GM12878 (cell line): ENCODE results near the gene AOPEP. TPM values are rescaled to one million over a fixed set of nuclear protein-coding genes. Genes with fewer than 3 reads are reported as not detected.

Experiments
- ATF2 ChIP-seq: IDR thresholded peaks from 2 replicates; pipeline ENCODE4 v1.6.1; 2012; ENCODE audit warnings: low read length, inconsistent platforms
- ATF3 ChIP-seq: IDR thresholded peaks from 2 replicates; pipeline ENCODE4 v1.6.1; 2011; ENCODE audit warnings: low read depth, mild to moderate bottlenecking, low read length, moderate library complexity, borderline replicate concordance; ENCODE audit errors: extremely low read depth
- BACH1 ChIP-seq: fragments of 450-650 bp; IDR thresholded peaks from 2 replicates; pipeline ENCODE4 v1.6.1; 2017; ENCODE audit warnings: mild to moderate bottlenecking, borderline replicate concordance
- CHD2 ChIP-seq: IDR thresholded peaks from 2 replicates; pipeline ENCODE4 v1.6.1; 2011; ENCODE audit warnings: low read depth, low read length, improper control_type of control experiment, borderline replicate concordance
- CHD4 ChIP-seq: fragments of 200-600 bp; sonication (generic); IDR thresholded peaks from 2 replicates; pipeline ENCODE4 v1.6.1; 2016; ENCODE audit warnings: mild to moderate bottlenecking
- EP300 ChIP-seq, 2 experiments: fragments of 150-350 bp in 1 of 2; IDR thresholded peaks; 2 replicates each; pipeline ENCODE4 v1.6.1; 2011 to 2012; ENCODE audit warnings: low read depth in 2 of 2, low read length in 2 of 2, borderline replicate concordance in 1 of 2, improper control_type of control experiment in 1 of 2, inconsistent platforms in 1 of 2; ENCODE audit not compliant: control insufficient read depth in 1 of 2
- FOXK2 ChIP-seq: fragments of 450-650 bp; IDR thresholded peaks from 2 replicates; pipeline ENCODE4 v1.6.1; 2017; ENCODE audit warnings: mild to moderate bottlenecking, moderate library complexity
- FOXM1 ChIP-seq: IDR thresholded peaks from 2 replicates; pipeline ENCODE4 v1.6.1; 2012; ENCODE audit warnings: low read depth, mild to moderate bottlenecking, inconsistent platforms, low read length, moderate library complexity
- NBN ChIP-seq: fragments of 450-650 bp; IDR thresholded peaks from 2 replicates; pipeline ENCODE4 v1.6.1; 2016
- NFYB ChIP-seq: IDR thresholded peaks from 2 replicates; pipeline ENCODE4 v1.6.1; 2011; ENCODE audit warnings: low read depth, mild to moderate bottlenecking, low read length, improper control_type of control experiment, moderate library complexity; ENCODE audit not compliant: insufficient read depth
- RB1 ChIP-seq: fragments of 450-650 bp; formaldehyde crosslinking; IDR thresholded peaks from 2 replicates; pipeline ENCODE4 v1.6.1; 2017; ENCODE audit warnings: mild to moderate bottlenecking, borderline replicate concordance
- RBBP5 ChIP-seq: fragments of 200-600 bp; sonication (generic); conservative IDR thresholded peaks from 2 replicates; pipeline ENCODE4 v1.6.1; 2016
- SMARCA5 ChIP-seq: fragments of 450-650 bp; IDR thresholded peaks from 2 replicates; pipeline ENCODE4 v1.6.1; 2017; ENCODE audit warnings: mild to moderate bottlenecking
- ZNF207 ChIP-seq: fragments of 450-650 bp; IDR thresholded peaks from 2 replicates; pipeline ENCODE4 v1.6.1; 2014; ENCODE audit warnings: antibody characterized with exemption, mild to moderate bottlenecking, borderline replicate concordance
- ZNF622 ChIP-seq: fragments of 450-650 bp; IDR thresholded peaks from 2 replicates; pipeline ENCODE4 v1.6.1; 2017; ENCODE audit warnings: mild to moderate bottlenecking, inconsistent platforms
- polyA plus RNA-seq, 11 experiments: library from polyadenylated mRNA; depleted of rRNA in 4 of 11; unstranded in 6 of 11; stranded (reverse) in 5 of 11; fragments of >200 nt; fragmentation: Nextera tagmentation in 4 of 11; fragmentation: Illumina TruSeq in 1 of 11; extraction: Ambion mirVana in 4 of 11; extraction: Trizol in 1 of 11; gene quantifications; 1 replicate in 1 of 11; 2 replicates in 10 of 11; pipeline versions ENCODE4 v1.2.1 to v1.2.3, GENCODE V29; 2011 to 2016; ENCODE audit warnings: inconsistent platforms in 2 of 11, missing spikeins in 2 of 11, low read depth in 1 of 11
- total RNA-seq, 4 experiments: library from RNA; depleted of rRNA in 3 of 4; stranded (reverse); fragments of >200 nt in 3 of 4; fragmentation: Illumina TruSeq in 1 of 4; extraction: Trizol in 1 of 4; gene quantifications; 2 replicates each; pipeline versions ENCODE4 v1.2.1 to v1.2.3, GENCODE V29; 2013 to 2021
- TF ChIP-seq, protein P1 (sequence below): fragments of 450-650 bp; IDR thresholded peaks from 2 replicates; pipeline ENCODE4 v1.6.1; 2017; ENCODE audit warnings: mild to moderate bottlenecking, moderate library complexity
- TF ChIP-seq, protein P2 (sequence below): IDR thresholded peaks from 2 replicates; pipeline ENCODE4 v1.6.1; 2012; ENCODE audit warnings: low read depth, low read length, improper control_type of control experiment
- TF ChIP-seq, protein P3 (sequence below): IDR thresholded peaks from 2 replicates; pipeline ENCODE4 v1.6.1; 2011; ENCODE audit warnings: mild to moderate bottlenecking, low read depth, low read length, moderate library complexity; ENCODE audit not compliant: insufficient replicate concordance
- TF ChIP-seq, protein P4 (sequence below), 3 experiments: IDR thresholded peaks in 2 of 3; conservative IDR thresholded peaks in 1 of 3; 2 replicates each; pipeline ENCODE4 v1.5.1; 2011; ENCODE audit warnings: low read depth in 3 of 3, low read length in 3 of 3, mild to moderate bottlenecking in 3 of 3, control low read depth in 2 of 3, moderate library complexity in 2 of 3, inconsistent platforms in 1 of 3, mixed read lengths in 1 of 3; ENCODE audit not compliant: control insufficient read depth in 2 of 3, insufficient read depth in 1 of 3; ENCODE audit errors: extremely low read depth in 1 of 3

AOPEP gene
- total and polyA plus RNA-seq, 10 of the 15 experiments (the other 5 are each of a cell fraction or from before 2014, with no cell fraction given), result 2.3 to 16.9 (median 10.1) TPM

GRCh38 chr9:94875300-94876020, 149.0 kb downstream of the AOPEP start (continued):
- TF ChIP-seq, protein P1, sequence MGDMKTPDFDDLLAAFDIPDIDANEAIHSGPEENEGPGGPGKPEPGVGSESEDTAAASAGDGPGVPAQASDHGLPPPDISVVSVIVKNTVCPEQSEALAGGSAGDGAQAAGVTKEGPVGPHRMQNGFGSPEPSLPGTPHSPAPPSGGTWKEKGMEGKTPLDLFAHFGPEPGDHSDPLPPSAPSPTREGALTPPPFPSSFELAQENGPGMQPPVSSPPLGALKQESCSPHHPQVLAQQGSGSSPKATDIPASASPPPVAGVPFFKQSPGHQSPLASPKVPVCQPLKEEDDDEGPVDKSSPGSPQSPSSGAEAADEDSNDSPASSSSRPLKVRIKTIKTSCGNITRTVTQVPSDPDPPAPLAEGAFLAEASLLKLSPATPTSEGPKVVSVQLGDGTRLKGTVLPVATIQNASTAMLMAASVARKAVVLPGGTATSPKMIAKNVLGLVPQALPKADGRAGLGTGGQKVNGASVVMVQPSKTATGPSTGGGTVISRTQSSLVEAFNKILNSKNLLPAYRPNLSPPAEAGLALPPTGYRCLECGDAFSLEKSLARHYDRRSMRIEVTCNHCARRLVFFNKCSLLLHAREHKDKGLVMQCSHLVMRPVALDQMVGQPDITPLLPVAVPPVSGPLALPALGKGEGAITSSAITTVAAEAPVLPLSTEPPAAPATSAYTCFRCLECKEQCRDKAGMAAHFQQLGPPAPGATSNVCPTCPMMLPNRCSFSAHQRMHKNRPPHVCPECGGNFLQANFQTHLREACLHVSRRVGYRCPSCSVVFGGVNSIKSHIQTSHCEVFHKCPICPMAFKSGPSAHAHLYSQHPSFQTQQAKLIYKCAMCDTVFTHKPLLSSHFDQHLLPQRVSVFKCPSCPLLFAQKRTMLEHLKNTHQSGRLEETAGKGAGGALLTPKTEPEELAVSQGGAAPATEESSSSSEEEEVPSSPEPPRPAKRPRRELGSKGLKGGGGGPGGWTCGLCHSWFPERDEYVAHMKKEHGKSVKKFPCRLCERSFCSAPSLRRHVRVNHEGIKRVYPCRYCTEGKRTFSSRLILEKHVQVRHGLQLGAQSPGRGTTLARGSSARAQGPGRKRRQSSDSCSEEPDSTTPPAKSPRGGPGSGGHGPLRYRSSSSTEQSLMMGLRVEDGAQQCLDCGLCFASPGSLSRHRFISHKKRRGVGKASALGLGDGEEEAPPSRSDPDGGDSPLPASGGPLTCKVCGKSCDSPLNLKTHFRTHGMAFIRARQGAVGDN, result peak; percentile 41; the same call in 1 of the 2 replicates
- TF ChIP-seq, protein P2, sequence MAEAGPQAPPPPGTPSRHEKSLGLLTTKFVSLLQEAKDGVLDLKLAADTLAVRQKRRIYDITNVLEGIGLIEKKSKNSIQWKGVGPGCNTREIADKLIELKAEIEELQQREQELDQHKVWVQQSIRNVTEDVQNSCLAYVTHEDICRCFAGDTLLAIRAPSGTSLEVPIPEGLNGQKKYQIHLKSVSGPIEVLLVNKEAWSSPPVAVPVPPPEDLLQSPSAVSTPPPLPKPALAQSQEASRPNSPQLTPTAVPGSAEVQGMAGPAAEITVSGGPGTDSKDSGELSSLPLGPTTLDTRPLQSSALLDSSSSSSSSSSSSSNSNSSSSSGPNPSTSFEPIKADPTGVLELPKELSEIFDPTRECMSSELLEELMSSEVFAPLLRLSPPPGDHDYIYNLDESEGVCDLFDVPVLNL, result no peak
- TF ChIP-seq, protein P3, sequence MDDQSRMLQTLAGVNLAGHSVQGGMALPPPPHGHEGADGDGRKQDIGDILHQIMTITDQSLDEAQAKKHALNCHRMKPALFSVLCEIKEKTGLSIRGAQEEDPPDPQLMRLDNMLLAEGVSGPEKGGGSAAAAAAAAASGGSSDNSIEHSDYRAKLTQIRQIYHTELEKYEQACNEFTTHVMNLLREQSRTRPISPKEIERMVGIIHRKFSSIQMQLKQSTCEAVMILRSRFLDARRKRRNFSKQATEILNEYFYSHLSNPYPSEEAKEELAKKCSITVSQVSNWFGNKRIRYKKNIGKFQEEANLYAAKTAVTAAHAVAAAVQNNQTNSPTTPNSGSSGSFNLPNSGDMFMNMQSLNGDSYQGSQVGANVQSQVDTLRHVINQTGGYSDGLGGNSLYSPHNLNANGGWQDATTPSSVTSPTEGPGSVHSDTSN, result peak; percentile 30
- TF ChIP-seq FOXK2, result no peak
- TF ChIP-seq ZNF622, result no peak
- TF ChIP-seq ZNF207, result no peak
- TF ChIP-seq, protein P4, sequence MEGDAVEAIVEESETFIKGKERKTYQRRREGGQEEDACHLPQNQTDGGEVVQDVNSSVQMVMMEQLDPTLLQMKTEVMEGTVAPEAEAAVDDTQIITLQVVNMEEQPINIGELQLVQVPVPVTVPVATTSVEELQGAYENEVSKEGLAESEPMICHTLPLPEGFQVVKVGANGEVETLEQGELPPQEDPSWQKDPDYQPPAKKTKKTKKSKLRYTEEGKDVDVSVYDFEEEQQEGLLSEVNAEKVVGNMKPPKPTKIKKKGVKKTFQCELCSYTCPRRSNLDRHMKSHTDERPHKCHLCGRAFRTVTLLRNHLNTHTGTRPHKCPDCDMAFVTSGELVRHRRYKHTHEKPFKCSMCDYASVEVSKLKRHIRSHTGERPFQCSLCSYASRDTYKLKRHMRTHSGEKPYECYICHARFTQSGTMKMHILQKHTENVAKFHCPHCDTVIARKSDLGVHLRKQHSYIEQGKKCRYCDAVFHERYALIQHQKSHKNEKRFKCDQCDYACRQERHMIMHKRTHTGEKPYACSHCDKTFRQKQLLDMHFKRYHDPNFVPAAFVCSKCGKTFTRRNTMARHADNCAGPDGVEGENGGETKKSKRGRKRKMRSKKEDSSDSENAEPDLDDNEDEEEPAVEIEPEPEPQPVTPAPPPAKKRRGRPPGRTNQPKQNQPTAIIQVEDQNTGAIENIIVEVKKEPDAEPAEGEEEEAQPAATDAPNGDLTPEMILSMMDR (IDR thresholded peaks at IDR 0.05 in 2 of 3, conservative IDR thresholded peaks at IDR 0.05 in 1 of 3; ENCODE audit: control insufficient read depth in 2 of 3, extremely low read depth in 1 of 3, insufficient read depth in 1 of 3, low read depth in 3 of 3, low read length in 3 of 3), result no peak
- 0 out of 2 replicates have a peak, but pooled peaks have one; percentile 13 for TF ChIP-seq NBN
- TF ChIP-seq BACH1, result no peak
- no peak for TF ChIP-seq CHD2
- no peak for TF ChIP-seq ATF3
- no peak for TF ChIP-seq RB1
- peak; percentile 25; the same call in 1 of the 2 replicates for TF ChIP-seq SMARCA5
- TF ChIP-seq RBBP5, result no peak
- TF ChIP-seq FOXM1, result 0 out of 2 replicates have a peak, but pooled peaks have one; percentile 52
- no peak for TF ChIP-seq CHD4
- no peak for TF ChIP-seq NFYB
- TF ChIP-seq ATF2, result peak; percentile 28; the same call in 1 of the 2 replicates
- TF ChIP-seq EP300 (IDR thresholded peaks at IDR 0.05; ENCODE audit: borderline replicate concordance in 1 of 2, control insufficient read depth in 1 of 2, low read depth in 2 of 2, low read length in 2 of 2), result 0 out of 4 replicates have a peak, but pooled peaks of 1 of the 2 experiments have one; percentile 34
